HG03280 (cell line): ENCODE measurements around the gene F7.
"Not testable (repeated sequence)": the region's sequence is repeated elsewhere in the genome, so short reads cannot be mapped to it uniquely, and the experiment has no call there.

Experiments used
- ATAC-seq: cut with Tn5 transposase; IDR thresholded peaks from one replicate; pipeline ENCODE4 v1.9.1; 2021; ENCODE audit warnings: mild to moderate bottlenecking, moderate library complexity; ENCODE audit not compliant: unreplicated experiment

F7 gene

DNA sequence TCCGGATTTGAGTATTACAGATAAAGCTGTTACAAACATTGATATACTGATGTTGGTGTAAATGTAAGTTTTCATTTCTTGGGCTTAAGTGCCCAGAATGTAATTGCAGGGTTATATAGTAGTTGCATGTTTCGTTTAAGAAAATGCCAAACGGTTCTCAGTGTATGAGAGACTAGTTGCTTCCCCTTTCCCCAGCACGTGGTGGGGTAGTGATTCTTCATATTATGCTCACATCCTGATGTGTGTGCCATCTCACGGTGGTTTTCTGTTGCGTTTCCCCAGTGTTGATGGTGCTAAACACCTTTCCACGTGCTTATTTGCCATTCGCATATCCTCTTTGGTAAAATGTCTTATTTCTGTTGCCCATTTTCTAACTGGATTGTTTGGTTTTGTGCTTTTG is 34.7 kb upstream of the F7 start:
- ATAC-seq: no peak

DNA sequence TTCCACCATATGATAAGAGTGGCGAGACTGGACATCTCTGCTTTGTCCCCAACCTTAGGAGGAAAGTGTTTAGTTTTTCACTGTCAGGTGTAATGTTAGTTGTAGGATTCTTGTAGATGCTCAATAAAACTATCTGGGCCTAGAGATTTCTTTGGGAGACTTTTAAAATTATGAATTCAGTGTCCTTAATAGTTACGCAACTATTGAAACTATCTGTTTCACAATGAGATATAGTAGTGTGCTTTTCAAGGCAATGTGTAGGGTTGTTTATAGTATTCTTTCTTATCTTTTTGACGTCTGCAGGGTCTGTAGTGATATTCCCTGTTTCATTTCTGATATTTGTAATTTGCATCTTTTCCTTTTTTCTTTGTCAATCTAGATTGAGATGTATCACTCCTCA is 33.2 kb upstream of the F7 start:
- ATAC-seq: no peak

DNA sequence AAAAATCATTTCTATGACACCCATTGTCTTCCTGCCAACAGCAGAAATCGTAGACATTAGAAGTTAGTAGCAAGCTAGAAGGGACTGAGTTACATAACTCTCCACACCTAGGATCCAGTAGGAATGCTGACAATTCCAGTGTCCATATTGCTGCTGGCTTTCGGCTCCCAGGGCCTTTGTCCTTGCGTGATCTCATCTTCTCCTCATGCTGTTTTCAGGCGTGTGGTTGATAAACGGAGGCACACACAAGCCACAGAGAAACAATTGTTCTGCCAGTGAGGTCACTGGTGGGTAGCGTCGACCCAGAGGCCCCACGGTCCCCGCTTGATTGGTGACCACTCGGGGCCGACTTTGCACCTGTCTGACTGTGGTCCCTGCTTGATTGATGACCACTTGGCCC is 31.6 kb upstream of the F7 start:
- no peak for ATAC-seq

DNA sequence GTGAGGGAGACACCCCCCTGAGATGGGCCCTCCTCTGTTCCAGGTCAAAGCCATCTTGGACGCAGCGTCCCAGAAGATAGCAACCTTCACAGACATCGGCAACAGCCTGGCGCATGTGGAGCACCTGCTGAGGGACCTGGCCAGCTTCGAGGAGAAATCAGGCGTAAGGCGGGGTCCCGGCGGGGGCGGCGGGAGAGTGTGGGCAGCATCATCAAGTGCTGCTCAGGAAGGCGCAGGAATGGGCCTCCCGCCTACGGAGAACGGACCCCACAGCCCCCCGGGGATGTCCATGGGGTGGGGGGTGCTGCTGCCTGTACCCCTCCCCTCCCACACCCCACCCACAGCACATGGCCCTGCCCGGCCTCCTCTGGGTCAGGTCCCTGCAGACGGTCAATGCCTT is 31.2 kb upstream of the F7 start:
- no peak for ATAC-seq

DNA sequence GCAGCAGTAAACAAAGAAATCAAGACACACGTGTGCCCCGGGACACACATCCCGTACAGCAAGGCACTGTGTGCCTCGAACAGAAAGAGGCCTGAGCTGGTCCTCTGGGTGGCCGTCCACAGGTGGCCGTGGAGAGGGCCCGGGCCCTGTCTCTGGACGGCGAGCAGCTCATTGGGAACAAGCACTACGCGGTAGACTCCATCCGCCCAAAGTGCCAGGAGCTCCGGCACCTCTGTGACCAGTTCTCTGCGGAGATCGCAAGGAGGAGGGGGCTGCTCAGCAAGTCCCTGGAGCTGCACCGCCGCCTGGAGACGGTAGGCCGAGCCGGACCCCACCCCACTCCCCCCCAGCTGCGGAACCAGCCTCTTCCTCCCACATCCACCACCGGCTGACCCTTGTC is 30.7 kb upstream of the F7 start:
- no peak for ATAC-seq

DNA sequence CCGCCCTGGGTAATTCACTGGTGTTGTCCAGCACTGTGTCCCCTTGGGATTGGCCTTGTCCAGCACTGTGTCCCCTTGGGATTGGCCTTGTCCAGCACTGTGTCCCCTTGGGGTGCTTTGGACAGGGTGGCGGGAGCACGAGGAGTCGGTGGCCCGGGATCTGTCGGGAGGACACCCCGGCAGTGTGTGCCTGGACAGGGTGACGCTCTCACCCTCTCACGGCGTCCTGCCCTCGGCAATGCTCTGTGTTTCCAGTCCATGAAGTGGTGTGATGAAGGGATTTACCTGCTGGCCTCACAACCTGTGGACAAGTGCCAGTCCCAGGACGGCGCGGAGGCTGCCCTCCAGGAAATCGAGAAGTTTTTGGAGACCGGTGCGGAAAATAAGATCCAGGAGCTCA is 29.9 kb upstream of the F7 start:
- no peak for ATAC-seq

DNA sequence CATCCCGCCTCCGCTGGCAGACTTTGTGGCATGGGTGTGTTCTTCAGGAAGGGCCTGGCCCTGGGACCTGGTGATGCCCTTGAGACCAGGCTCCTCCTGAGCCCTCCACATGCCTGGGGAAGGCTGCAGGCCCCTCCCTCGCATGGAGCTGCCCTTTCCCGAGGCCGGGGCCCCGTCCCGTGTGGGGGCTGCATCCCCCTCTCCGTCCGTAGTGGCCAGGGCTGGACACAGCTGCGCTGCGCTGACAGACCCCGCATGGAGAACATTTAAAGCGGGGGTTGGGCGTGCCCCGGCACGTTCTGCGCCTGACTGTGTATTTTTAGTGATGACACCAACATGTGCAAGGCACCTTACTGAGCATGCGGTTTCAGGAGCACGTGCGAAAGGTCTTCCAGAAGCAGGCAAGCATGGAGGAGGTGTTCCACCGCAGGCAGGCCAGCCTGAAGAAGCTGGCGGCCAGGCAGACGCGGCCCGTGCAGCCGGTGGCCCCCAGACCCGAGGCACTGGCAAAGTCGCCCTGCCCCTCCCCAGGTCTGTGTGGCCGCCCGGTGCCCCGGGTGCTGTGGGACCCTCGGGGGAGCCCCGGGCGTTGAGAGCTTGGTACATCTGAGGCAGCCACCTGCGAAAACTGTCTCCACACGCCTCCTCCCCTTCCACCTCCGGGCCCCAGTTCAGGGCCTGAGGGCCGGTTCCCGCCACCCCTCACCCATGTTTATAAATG is 28.8 kb upstream of the F7 start:
- no peak for ATAC-seq

DNA sequence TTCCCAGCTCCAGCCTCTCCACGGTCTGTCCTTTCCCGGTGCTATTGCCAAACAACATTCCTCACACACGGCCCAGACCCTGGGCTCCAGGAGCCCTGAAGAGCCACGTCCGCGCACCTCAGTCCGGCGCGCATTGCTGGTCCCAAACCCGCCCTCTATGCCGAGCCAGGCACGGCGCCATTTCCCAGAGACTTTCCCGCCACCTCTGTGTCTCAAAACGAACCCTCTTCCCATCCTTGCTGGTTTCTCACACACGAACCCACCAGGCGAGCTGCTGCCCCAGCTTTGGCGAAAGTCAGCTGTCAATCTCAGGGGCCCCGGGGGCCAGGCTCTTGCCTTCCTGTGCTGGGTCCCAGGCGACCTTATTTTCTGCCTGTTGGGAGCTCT is 28.0 kb upstream of the F7 start:
- no peak for ATAC-seq

DNA sequence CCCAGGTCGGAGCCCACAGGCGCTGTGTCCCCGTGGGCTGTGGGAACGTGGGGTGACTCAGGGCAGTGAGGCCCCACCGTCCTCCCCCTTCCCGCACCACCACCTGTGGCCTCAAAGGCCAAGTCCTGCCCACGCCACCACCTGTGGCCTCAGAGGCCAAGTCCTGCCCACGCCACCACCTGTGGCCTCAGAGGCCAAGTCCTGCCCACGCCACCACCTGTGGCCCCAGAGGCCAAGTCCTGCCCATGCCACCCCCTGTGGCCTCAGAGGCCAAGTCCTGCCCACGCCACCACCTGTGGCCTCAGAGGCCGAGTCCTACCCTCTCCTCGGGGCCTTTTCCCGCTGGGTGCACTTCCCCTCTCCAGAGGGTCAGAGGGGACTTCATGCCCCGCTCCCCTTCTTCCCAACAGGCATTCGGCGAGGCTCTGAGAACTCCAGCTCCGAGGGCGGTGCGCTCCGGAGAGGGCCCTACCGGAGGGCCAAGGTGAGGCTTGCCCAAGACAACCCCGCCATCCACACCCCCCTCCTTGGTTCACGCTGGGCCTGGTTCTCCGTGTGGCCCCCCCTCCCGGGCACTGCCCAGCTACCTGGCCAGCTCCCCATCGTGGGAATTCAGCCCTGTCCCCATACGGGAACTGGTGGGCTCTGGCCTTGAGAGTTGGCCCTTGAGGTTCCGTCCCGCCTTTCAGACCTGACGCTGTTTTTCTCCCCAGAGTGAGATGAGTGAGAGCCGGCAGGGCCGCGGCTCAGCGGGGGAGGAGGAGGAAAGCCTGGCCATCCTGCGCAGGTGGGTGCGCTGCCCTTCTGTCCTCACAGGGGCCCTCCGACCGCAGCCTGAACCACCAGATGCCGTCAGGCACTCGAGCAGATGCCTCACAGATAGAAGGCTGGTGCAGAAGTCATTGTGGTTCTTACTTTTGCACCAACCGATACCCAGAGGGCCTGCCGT is 27.4 kb upstream of the F7 start:
- no peak for ATAC-seq

DNA sequence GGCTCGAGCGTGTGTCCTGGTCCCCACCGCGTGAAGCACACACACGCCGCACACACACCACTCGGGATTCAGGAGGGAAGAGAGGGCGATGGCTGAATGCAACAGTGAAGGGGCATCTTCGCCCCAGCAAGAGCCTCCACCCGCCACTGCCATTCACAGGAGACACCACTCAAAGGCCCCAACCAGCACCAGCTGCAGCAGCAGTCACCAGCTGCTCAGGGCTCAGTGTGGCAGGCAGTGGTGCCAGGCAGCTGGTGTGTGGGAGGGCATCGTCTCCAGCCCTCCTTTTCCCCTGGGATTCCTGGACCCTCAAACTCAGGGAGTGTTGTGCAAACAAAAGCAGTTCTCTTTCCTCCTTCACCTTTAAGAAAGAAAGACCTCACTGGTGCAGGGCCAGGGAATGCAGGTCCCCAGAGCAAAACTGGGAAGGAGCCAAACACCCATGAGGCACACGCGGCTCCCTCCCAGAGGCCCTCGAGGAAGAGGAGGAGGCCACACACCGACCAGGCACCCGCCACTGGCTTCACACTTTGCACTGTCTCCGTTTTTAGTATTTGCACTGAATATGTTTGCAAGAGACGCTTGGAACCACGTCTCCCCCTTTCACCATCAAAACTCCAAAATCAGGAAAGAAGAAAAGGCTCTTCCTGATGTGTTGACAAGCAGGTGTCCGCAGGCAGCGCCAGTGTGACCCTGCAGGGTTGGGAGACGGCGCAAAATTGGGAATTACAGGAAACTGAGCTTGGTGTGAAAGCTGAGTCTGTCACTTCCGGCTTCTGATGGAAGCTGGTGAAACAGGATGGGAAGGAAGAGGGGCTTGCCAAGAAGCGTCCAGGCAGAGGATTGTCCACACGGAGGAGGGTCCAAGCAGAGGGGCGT is 26.4 kb upstream of the F7 start:
- ATAC-seq: no peak

DNA sequence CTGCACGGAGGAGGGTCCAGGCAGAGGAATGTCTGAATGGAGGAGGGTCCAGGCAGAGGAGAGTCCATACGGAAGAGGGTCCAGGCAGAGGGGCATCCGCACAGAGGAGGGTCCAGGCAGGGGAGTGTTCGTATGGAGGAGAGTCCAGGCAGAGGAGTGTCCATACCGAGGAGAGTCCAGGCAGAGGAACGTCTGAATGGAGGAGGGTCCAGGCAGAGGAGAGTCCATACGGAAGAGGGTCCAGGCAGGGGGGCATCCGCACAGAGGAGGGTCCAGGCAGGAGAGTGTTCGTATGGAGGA is 25.9 kb upstream of the F7 start:
- ATAC-seq: not testable (repeated sequence)

DNA sequence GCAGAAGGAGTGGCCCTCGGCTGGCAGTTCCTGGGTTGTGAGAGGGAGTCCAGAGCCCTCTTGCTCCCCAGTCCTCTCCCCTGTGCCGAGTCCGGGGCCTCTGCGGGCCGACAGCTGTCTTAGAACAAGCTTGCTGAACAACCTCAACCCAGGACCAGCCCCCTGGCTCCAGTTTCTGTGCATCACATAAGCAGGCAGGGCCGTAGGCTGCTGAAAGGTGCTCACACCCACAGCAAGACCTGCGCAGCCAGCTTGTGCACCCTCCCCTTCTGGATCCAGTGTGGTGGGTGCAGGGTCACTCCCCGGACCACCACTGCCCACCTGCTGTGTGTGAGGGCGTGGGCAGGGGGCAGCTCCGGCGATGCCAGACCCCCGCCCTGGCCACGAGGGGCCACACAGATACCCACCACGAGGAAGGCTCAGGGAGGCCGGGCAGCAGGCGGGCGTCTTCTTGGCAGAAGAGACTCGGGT is 25.2 kb upstream of the F7 start:
- ATAC-seq: no peak

DNA sequence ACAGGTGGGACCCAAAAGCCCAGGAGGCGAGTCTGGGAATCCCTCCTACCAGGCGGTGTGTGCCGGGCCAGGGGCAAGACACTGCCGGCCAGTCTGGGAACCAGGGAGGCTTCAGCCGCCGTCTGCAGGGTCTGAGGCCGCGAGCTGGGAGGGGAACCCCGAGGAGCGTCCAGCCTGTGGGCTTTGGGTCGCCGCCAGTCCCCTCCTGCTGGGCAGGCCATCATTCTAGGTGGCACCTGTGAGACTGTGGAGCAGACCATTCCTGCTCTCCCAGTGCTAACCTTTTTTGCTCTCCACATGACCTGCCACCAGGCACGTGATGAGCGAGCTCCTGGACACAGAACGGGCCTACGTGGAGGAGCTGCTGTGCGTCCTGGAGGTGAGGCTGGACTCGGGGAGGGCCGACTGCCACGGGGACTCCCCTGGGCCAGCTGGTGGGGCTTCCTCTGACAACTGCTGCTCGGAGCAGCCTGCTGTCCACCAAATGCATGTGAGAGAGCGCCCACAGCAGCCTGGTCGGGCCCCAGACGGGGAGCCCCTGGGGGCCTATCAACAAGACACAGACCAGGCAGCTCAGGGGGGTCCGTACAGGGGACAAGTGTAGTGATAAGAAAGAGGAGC is 24.6 kb upstream of the F7 start:
- ATAC-seq: no peak

DNA sequence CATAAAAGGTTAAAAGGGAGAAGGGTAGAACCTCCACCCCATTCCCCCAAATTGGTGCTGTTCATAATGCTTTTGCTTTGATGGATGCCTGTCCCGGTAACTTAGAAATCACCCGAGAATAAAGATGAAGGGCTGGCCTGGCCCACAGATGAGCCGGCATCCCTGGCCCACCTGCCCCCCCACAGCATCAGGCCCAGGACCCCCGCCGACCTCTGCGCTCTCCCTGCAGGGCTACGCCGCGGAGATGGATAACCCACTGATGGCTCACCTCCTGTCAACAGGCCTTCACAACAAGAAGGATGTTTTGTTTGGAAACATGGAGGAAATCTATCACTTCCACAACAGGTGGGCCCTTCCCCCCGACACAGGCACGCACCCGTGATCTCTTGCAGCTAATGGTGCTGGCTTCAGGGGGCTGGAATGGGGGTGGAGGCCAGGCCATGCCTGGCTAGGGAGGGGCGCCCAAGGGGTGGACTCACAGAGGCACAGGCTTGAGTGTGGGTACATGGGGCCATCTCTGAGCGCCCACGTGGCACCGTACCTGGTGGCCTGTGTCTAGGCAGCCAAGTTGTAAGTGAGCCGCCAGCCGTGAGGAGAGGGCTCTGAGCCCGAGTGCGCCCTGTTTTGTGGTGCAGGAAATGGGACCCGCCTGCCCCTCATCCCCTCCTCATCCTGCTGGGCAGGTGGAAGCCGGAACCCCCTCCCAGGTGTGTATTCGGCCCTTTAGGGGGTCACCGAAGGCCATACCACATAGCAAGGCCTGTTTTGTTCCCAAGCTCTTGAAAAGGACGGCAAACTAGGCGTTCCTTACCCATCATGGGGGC is 23.2 kb upstream of the F7 start:
- no peak for ATAC-seq

DNA sequence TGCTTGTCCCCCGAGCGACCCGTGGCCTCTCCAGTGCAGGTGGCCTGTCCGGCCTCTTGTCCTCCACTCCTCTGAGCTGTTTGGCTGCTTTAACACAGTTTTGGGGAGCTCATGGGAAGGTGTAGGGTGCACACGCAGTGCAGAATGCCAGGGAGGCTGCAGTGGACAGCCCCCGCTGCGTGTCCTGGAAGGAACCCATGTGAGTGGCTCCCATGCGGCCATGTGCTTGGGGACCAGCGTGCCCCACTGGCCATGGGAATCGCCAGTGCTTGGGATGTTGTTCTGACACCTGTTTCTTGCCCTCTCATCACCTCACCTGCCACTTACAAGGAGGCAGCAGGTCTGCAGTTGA is 22.6 kb upstream of the F7 start:
- no peak for ATAC-seq

DNA sequence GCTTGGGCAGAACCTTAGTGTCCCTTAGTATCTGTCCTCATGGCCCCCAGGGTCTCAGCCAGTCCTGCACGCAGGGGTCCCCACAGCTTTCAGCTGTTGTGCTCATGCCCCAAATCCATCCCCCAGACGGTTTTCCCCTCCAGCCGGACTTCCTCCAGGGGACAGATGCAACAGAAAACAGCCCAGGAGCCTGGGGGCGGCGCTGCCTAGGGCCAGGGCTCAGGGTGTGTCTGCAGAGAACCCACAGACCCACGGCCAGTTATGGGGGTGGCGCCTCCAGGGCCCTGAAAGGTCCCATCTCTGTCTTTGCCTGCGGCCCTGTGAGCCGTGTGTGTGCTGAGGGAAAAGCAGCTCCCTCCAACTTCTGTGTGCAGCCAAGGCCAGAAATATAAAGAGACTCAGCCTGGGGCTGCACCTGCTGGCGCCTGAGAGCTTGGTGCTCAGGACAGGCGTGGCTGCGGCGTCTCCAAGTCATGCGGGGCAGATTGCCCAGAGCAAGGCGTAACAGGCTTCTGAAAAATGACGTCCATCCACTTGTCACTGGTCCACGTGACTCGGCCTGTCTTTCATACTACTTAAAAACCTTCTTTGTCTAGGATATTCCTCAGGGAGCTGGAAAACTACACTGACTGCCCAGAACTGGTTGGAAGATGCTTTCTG is 22.1 kb upstream of the F7 start:
- ATAC-seq: no peak

DNA sequence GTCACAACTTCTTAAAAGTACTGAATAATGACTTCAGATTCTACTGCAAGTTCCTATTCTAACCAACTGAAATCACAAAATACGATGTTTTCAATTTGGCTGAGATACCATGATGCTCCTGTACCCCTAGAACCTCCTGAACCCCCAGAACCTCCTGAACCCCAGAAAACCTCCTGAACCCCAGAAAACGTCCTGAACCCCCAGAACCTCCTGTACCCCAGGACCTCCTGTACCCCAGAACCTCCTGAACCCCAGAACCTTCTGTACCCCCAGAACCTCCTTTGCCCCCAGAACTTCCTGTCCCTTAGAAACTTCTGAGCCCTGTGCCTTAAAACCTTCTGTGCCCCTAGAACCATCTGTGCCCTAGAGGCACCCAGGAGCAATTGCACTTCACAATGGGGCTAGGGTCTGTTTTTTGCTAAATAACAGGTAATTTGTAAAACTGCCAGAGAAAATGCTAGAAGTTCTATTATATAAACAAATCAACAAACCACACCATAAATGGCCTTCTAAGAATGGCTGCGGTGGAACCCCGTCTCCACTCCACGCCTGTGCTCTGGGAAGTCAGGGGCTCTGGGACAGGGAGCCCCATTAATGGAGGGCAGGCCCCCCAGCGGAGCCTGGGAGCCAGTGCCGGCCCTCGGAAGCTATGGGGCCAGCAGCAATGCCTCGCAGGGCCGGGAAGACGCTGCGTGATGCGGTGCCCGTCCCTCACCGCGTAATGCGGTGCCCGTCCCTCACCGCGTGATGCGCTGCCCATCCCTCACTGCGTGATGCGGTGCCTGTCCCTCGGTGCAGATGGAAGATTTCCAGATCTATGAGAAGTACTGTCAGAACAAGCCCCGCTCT is 21.3 kb upstream of the F7 start:
- no peak for ATAC-seq

DNA sequence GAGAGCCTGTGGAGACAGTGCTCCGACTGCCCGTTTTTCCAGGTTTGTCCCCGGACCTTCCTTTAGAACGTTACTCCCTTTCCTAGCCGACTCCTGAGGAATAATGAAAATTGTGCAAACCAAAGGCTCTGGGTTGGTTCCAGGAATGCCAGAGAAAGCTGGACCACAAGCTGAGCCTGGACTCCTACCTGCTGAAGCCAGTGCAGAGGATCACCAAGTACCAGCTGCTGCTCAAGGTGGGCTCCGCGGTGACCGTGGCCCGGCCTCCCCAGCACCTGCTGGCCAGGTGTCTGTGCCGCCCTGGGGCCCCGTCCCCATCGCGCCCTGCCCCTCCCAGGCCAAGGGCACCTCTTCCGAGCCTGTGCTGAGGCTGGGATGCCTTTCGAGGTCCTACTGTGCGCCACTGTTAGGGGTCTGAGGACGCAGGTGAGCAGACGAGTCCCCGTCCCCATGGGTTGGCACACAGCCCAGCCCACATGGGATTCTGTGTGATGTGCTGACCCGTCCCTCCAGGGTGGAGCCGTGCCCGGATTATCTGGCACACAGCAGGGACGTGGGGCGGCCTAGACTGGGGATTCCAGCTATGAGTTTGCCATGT is 20.5 kb upstream of the F7 start:
- ATAC-seq: no peak
